SK-N-SH (cell line): ENCODE results near the gene ARHGAP44. TPM values are rescaled to one million over a fixed set of nuclear protein-coding genes. Genes with fewer than 3 reads are reported as not detected.

Experiments used
- CTCF ChIA-PET: fragments of 300-600, 350-600 bp; formaldehyde crosslinking; extraction: SDS; loops from one replicate; lab custom pipeline; 2021; lab: Yijun Ruan, JAX
- POLR2A ChIA-PET: fragments of 350-600 bp; sonication (Branson Sonifier 250); formaldehyde crosslinking; extraction: SDS; loops from one replicate; lab custom pipeline; 2020; ENCODE audit warnings: antibody characterized with exemption, inconsistent platforms; lab: Yijun Ruan, JAX
- DNase-seq: peaks from one replicate; pipeline ENCODE4 v3.0.0; 2012
- H2AFZ ChIP-seq: fragments of 200-600 bp; sonication (generic); 2 replicates; pipeline ENCODE4 v1.8.1; 2016; ENCODE audit warnings: antibody characterized with exemption, mild to moderate bottlenecking, low read depth
- H3F3A ChIP-seq: fragments of 200-600 bp; sonication (generic); replicated peaks from 2 replicates; pipeline ENCODE3; 2016; ENCODE audit warnings: antibody characterized with exemption, mild to moderate bottlenecking; ENCODE audit not compliant: insufficient read depth
- H3K27ac ChIP-seq, 2 experiments: fragments of 200-500 bp in 1 of 2; fragments of 200-600 bp in 1 of 2; sonication (Bioruptor generic) in 1 of 2; sonication (generic), shearing (Covaris generic) in 1 of 2; 2 replicates each; pipeline versions ENCODE4 v1.5.1 to v1.6.1; 2014 to 2016; ENCODE audit warnings: low read depth in 2 of 2, inconsistent platforms in 1 of 2, low read length in 1 of 2, mild to moderate bottlenecking in 1 of 2, mixed read lengths in 1 of 2
- H3K27me3 ChIP-seq: fragments of 200-600 bp; sonication (generic), shearing (Covaris generic); 2 replicates; pipeline ENCODE4 v1.6.1; 2016; ENCODE audit warnings: mixed run types; ENCODE audit not compliant: insufficient read depth
- H3K36me3 ChIP-seq, 2 experiments: fragments of 200-500 bp in 1 of 2; fragments of 200-600 bp in 1 of 2; sonication (Bioruptor generic) in 1 of 2; sonication (generic) in 1 of 2; replicated peaks in 1 of 2; 2 replicates each; pipeline versions ENCODE3 to v1.5.1; 2014 to 2016; ENCODE audit warnings: low read length in 1 of 2, mild to moderate bottlenecking in 1 of 2; ENCODE audit not compliant: insufficient read depth in 2 of 2, control insufficient read depth in 1 of 2
- H3K4me1 ChIP-seq, 2 experiments: fragments of 200-500 bp in 1 of 2; fragments of 200-600 bp in 1 of 2; sonication (Bioruptor generic) in 1 of 2; sonication (generic), shearing (Covaris generic) in 1 of 2; 2 replicates each; pipeline versions ENCODE4 v1.5.1 to v1.6.1; 2014 to 2016; ENCODE audit warnings: low read depth in 1 of 2, low read length in 1 of 2, mixed run types in 1 of 2; ENCODE audit not compliant: insufficient read depth in 2 of 2, control insufficient read depth in 1 of 2
- H3K4me2 ChIP-seq: fragments of 200-600 bp; sonication (generic), shearing (Covaris generic); 2 replicates; pipeline ENCODE4 v1.6.1; 2017; ENCODE audit warnings: mixed run types
- H3K4me3 ChIP-seq, 2 experiments: fragments of 200-500 bp in 1 of 2; fragments of 200-600 bp in 1 of 2; sonication (Bioruptor generic) in 1 of 2; sonication (generic), shearing (Covaris generic) in 1 of 2; 2 replicates each; pipeline versions ENCODE4 v1.5.1 to v1.8.1; 2014 to 2016; ENCODE audit warnings: low read depth in 2 of 2, inconsistent platforms in 1 of 2, low read length in 1 of 2, mild to moderate bottlenecking in 1 of 2, mixed read lengths in 1 of 2, moderate library complexity in 1 of 2
- H3K79me2 ChIP-seq: fragments of 200-600 bp; sonication (generic); 2 replicates; pipeline ENCODE4 v1.8.1; 2017; ENCODE audit warnings: mild to moderate bottlenecking; ENCODE audit not compliant: insufficient read depth
- H3K9ac ChIP-seq: fragments of 200-600 bp; sonication (generic); 2 replicates; pipeline ENCODE4 v1.6.1; 2017; ENCODE audit warnings: mixed run types
- H3K9me2 ChIP-seq: fragments of 200-600 bp; sonication (generic); 2 replicates; pipeline ENCODE4 v1.6.1; 2017; ENCODE audit warnings: mixed run types
- H3K9me3 ChIP-seq: fragments of 200-600 bp; sonication (generic); 2 replicates; pipeline ENCODE4 v1.6.1; 2017; ENCODE audit warnings: mixed run types, mild to moderate bottlenecking, moderate library complexity
- H4K20me1 ChIP-seq: fragments of 200-600 bp; sonication (generic); 2 replicates; pipeline ENCODE4 v1.6.1; 2017; ENCODE audit warnings: mild to moderate bottlenecking, mixed run types; ENCODE audit not compliant: insufficient read depth
- CHD2 ChIP-seq: fragments of 150-350 bp; IDR thresholded peaks from 2 replicates; pipeline ENCODE4 v1.6.1; 2018; ENCODE audit warnings: low read length; ENCODE audit not compliant: partially characterized antibody
- ELF1 ChIP-seq: IDR thresholded peaks from 2 replicates; pipeline ENCODE4 v1.4.0; 2012
- FOSL2 ChIP-seq: IDR thresholded peaks from 2 replicates; pipeline ENCODE4 v1.4.0; 2012; ENCODE audit warnings: low read depth, mild to moderate bottlenecking, moderate library complexity, borderline replicate concordance
- FOXM1 ChIP-seq: IDR thresholded peaks from 2 replicates; pipeline ENCODE4 v1.4.0; 2012; ENCODE audit warnings: low read depth, mild to moderate bottlenecking
- GABPA ChIP-seq: IDR thresholded peaks from 2 replicates; pipeline ENCODE4 v1.4.0; 2012; ENCODE audit warnings: low read depth, mild to moderate bottlenecking
- GATA2 ChIP-seq: sonication (generic); formaldehyde crosslinking; IDR thresholded peaks from 2 replicates; pipeline ENCODE4 v1.5.0; 2020; ENCODE audit warnings: mild to moderate bottlenecking, missing genetic modification reagents
- JUND ChIP-seq: IDR thresholded peaks from 2 replicates; pipeline ENCODE4 v1.4.0; 2012
- MEF2A ChIP-seq: IDR thresholded peaks from 2 replicates; pipeline ENCODE4 v1.4.0; 2012; ENCODE audit warnings: low read depth, borderline replicate concordance
- NRF1 ChIP-seq: IDR thresholded peaks from 2 replicates; pipeline ENCODE4 v1.6.1; 2012; ENCODE audit warnings: low read depth, mild to moderate bottlenecking, low read length
- SIN3A ChIP-seq: IDR thresholded peaks from 2 replicates; pipeline ENCODE4 v1.6.1; 2012; ENCODE audit warnings: low read depth, mild to moderate bottlenecking, low read length, moderate library complexity, borderline replicate concordance
- SMC3 ChIP-seq: IDR thresholded peaks from 2 replicates; pipeline ENCODE4 v1.6.1; 2012; ENCODE audit warnings: low read depth, low read length, improper control_type of control experiment
- TAF1 ChIP-seq: IDR thresholded peaks from 2 replicates; pipeline ENCODE4 v1.6.1; 2012; ENCODE audit warnings: low read depth, mild to moderate bottlenecking, low read length, moderate library complexity, borderline replicate concordance
- TEAD4 ChIP-seq: IDR thresholded peaks from 2 replicates; pipeline ENCODE4 v1.4.0; 2012; ENCODE audit warnings: mild to moderate bottlenecking, borderline replicate concordance; ENCODE audit not compliant: insufficient read depth
- YY1 ChIP-seq: IDR thresholded peaks from 2 replicates; pipeline ENCODE4 v1.4.0; 2012; ENCODE audit warnings: low read depth, mild to moderate bottlenecking
- WGBS: methylation state at CpG from one replicate; pipeline ENCODE4 v1.1.6; 2017; ENCODE audit warnings: low lambda C conversion rate; 5-methylcytosine and 5-hydroxymethylcytosine counted together
- polyA plus RNA-seq, 3 experiments: library from polyadenylated mRNA; depleted of rRNA; stranded (reverse); fragments of >200 nt; gene quantifications; 2 replicates each; pipeline ENCODE4 v1.2.3, GENCODE V29; 2012
- TF ChIP-seq, protein P1 (sequence below): IDR thresholded peaks from 2 replicates; pipeline ENCODE4; 2012
- TF ChIP-seq, protein P2 (sequence below): IDR thresholded peaks from 2 replicates; pipeline ENCODE4 v1.4.0; 2012; ENCODE audit warnings: low read depth, borderline replicate concordance
- TF ChIP-seq, protein P3 (sequence below): fragments of 150-350 bp; IDR thresholded peaks from 2 replicates; pipeline ENCODE4 v1.6.1; 2016; ENCODE audit warnings: mild to moderate bottlenecking, low read depth, low read length
- TF ChIP-seq, protein P4 (sequence below): IDR thresholded peaks from 2 replicates; pipeline ENCODE4 v1.4.0; 2012; ENCODE audit warnings: low read depth, borderline replicate concordance

Gene ARHGAP44
- polyA plus RNA-seq, 1 of the 3 experiments (the other 2 are of a cell fraction) = 0.28 TPM

DNA sequence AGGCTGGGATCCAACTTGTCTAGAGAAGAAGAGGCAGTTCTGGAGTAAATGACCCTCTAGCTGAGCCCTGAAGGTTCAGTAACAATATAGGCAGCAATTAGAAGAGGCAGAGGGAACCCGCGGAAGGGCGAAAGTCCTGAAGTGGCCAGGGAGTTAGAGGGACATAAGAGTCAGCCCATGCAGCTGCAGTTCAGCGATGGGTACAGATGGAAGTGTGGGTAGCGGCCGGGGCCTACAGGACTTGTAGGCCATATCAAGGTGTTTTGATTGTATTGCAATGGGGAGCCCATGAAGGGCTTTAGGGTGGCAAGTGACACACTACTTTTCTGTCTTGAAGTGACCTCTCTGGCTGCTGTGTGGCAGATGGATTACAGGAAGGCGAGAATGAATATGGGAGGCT lies 225.5 kb downstream of the ARHGAP44 start:
- Histone ChIP-seq H2AFZ (no peak overlapping the region), H3K4me3 (no peak overlapping the region), H3K36me3 (peaks cover 52 to 56% of the 10 kb centered on the region in 2 experiments), H3K9ac (no peak overlapping the region), H3K4me1 (peaks cover 0 to 5% of the 10 kb centered on the region in 2 experiments; a peak in 2 of 4 replicates), H3K9me2 (no peaks in the 10 kb centered on the region), H4K20me1 (no peaks in the 10 kb centered on the region), H3K9me3 (no peaks in the 10 kb centered on the region), H3F3A (peaks cover 4% of the 10 kb centered on the region), H3K27ac (no peak overlapping the region), H3K4me2 (no peak overlapping the region), H3K79me2 (peaks cover 15% of the 10 kb centered on the region), H3K27me3 (no peaks in the 10 kb centered on the region)
- TF ChIP-seq MEF2A (no peak), JUND (no peak), FOSL2 (no peak), SMC3 (no peak), FOXM1 (no peak), NRF1 (no peak), CHD2 (no peak), ELF1 (no peak), TEAD4 (no peak), TAF1 (no peak), GATA2 (CRISPR knock-in tag) (no peak), GABPA (no peak), YY1 (no peak), SIN3A (no peak)
- TF ChIP-seq, protein P1, sequence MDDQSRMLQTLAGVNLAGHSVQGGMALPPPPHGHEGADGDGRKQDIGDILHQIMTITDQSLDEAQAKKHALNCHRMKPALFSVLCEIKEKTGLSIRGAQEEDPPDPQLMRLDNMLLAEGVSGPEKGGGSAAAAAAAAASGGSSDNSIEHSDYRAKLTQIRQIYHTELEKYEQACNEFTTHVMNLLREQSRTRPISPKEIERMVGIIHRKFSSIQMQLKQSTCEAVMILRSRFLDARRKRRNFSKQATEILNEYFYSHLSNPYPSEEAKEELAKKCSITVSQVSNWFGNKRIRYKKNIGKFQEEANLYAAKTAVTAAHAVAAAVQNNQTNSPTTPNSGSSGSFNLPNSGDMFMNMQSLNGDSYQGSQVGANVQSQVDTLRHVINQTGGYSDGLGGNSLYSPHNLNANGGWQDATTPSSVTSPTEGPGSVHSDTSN = no peak
- TF ChIP-seq, protein P2, sequence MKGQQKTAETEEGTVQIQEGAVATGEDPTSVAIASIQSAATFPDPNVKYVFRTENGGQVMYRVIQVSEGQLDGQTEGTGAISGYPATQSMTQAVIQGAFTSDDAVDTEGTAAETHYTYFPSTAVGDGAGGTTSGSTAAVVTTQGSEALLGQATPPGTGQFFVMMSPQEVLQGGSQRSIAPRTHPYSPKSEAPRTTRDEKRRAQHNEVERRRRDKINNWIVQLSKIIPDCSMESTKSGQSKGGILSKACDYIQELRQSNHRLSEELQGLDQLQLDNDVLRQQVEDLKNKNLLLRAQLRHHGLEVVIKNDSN = no peak
- TF ChIP-seq, protein P3, sequence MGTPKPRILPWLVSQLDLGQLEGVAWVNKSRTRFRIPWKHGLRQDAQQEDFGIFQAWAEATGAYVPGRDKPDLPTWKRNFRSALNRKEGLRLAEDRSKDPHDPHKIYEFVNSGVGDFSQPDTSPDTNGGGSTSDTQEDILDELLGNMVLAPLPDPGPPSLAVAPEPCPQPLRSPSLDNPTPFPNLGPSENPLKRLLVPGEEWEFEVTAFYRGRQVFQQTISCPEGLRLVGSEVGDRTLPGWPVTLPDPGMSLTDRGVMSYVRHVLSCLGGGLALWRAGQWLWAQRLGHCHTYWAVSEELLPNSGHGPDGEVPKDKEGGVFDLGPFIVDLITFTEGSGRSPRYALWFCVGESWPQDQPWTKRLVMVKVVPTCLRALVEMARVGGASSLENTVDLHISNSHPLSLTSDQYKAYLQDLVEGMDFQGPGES = no peak
- TF ChIP-seq, protein P4, sequence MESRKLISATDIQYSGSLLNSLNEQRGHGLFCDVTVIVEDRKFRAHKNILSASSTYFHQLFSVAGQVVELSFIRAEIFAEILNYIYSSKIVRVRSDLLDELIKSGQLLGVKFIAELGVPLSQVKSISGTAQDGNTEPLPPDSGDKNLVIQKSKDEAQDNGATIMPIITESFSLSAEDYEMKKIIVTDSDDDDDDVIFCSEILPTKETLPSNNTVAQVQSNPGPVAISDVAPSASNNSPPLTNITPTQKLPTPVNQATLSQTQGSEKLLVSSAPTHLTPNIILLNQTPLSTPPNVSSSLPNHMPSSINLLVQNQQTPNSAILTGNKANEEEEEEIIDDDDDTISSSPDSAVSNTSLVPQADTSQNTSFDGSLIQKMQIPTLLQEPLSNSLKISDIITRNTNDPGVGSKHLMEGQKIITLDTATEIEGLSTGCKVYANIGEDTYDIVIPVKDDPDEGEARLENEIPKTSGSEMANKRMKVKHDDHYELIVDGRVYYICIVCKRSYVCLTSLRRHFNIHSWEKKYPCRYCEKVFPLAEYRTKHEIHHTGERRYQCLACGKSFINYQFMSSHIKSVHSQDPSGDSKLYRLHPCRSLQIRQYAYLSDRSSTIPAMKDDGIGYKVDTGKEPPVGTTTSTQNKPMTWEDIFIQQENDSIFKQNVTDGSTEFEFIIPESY = no peak
- no peak for DNase-seq
- WGBS = 97% methylated on average over 7 of the region's 7 CpGs
- ChIA-PET POLR2A (no interaction called here), CTCF (interaction anchor here (1.5 to 9.1 kb wide), 3 partner anchors 11 to 16 kb away, joined by 5 to 94 read pairs (median 7); no protein-coding TSS in a partner anchor)
